PC-9 (cell line): ENCODE measurements around the gene EEA1. TPM values are rescaled to one million over a fixed set of nuclear protein-coding genes. Genes with fewer than 3 reads are reported as not detected.

ENCODE experiments used
- BruUV-seq: library from RNA; stranded (reverse); fragments of 400-500 nt; replicated peaks from 2 replicates; lab custom pipeline; 2021; lab: Mats Ljungman, UMichigan
- CTCF ChIA-PET: fragments of 300-600 bp; sonication (Branson Sonifier 250); formaldehyde crosslinking; loops from one replicate; lab custom pipeline; 2022; ENCODE audit warnings: antibody characterized with exemption; lab: Charles Lee
- POLR2A ChIA-PET: fragments of 300-600 bp; sonication (Branson Sonifier 250); formaldehyde crosslinking; loops from one replicate; lab custom pipeline; 2022; ENCODE audit warnings: antibody characterized with exemption; ENCODE audit not compliant: unreplicated experiment; lab: Charles Lee
- DNase-seq, 2 experiments: peaks; one replicate each; pipeline versions ENCODE4 v3.0.0 to v3.0.0-alpha.2; 2015 to 2022; ENCODE audit warnings: mixed read lengths in 1 of 2
- H2AFZ ChIP-seq: fragments of 200-600 bp; sonication (generic); 2 replicates; pipeline ENCODE4 v1.8.1; 2017; ENCODE audit warnings: antibody characterized with exemption
- H3F3A ChIP-seq: fragments of 200-600 bp; sonication (generic); 2 replicates; pipeline ENCODE4 v1.8.1; 2017; ENCODE audit warnings: antibody characterized with exemption, mild to moderate bottlenecking, low read depth; ENCODE audit not compliant: insufficient read depth
- H3K27ac ChIP-seq: fragments of 200-600 bp; sonication (generic); 2 replicates; pipeline ENCODE4 v1.6.1; 2016; ENCODE audit warnings: mixed run types
- H3K27me3 ChIP-seq: fragments of 200-600 bp; sonication (generic); 2 replicates; pipeline ENCODE4 v1.6.1; 2016; ENCODE audit warnings: low read depth, mixed run types; ENCODE audit not compliant: insufficient read depth
- H3K36me3 ChIP-seq: fragments of 200-600 bp; sonication (generic); 2 replicates; pipeline ENCODE4 v1.6.1; 2016; ENCODE audit warnings: low read depth, mixed run types
- H3K4me1 ChIP-seq: fragments of 200-600 bp; sonication (generic); replicated peaks from 2 replicates; pipeline ENCODE4 v1.6.1; 2016; ENCODE audit warnings: mixed run types; ENCODE audit not compliant: insufficient read depth
- H3K4me2 ChIP-seq: fragments of 200-600 bp; sonication (generic); 2 replicates; pipeline ENCODE4 v1.6.1; 2017; ENCODE audit warnings: mixed run types
- H3K4me3 ChIP-seq: fragments of 200-600 bp; sonication (generic); 2 replicates; pipeline ENCODE4 v1.6.1; 2016; ENCODE audit warnings: mixed run types
- H3K79me2 ChIP-seq: fragments of 200-600 bp; sonication (generic); 2 replicates; pipeline ENCODE4 v1.6.1; 2017; ENCODE audit warnings: low read depth, mixed run types
- H3K9me2 ChIP-seq: fragments of 200-600 bp; sonication (generic); 2 replicates; pipeline ENCODE4 v1.8.1; 2017; ENCODE audit warnings: mild to moderate bottlenecking; ENCODE audit not compliant: insufficient read depth
- H3K9me3 ChIP-seq: fragments of 200-600 bp; sonication (generic); 2 replicates; pipeline ENCODE4 v1.8.1; 2016; ENCODE audit warnings: low read depth; ENCODE audit not compliant: insufficient read depth
- H4K20me1 ChIP-seq: fragments of 200-600 bp; sonication (generic); 2 replicates; pipeline ENCODE4 v1.8.1; 2017; ENCODE audit not compliant: insufficient read depth
- EZH2 ChIP-seq: fragments of 200-600 bp; sonication (generic); IDR thresholded peaks from 2 replicates; pipeline ENCODE4 v1.8.0; 2017; ENCODE audit warnings: antibody characterized with exemption, low read depth
- intact Hi-C: fragments of 100-400 bp; cut with micrococcal nuclease; formaldehyde crosslinking; loops from one replicate; pipeline ENCODE4 v1.10.0; 2022; ENCODE audit not compliant: unreplicated experiment
- total RNA-seq: library from RNA; stranded (reverse); gene quantifications from 2 replicates; pipeline ENCODE4 v1.2.3, GENCODE V29; 2021
- TF ChIP-seq, protein P1 (sequence below): fragments of 200-600 bp; sonication (generic); conservative IDR thresholded peaks from 2 replicates; pipeline ENCODE4 v1.6.1; 2017; ENCODE audit warnings: mixed run types, antibody characterized with exemption, mild to moderate bottlenecking, moderate library complexity

EEA1 gene
- total RNA-seq, 1 experiment from 2014 or later: 15.7 TPM

DNA sequence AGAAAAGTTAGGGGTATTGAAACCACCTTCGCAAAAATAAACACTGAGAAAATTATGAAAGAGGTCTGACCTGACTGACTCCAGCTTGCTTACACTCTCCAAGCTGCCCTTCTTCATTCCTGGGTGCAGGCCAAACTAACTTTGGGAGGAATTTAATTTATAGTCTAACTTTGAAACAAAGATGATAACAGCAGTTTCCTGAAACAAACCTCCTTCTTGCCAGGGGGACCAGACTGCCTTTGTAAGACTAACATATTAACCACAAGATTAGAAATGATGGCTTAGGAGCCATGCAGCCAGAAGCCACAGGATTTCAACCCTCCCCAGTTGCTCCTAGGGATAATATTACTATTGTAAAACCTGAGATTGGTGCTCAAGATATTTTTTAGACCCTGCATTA, 13.8 kb upstream of the EEA1 start:
- no TSS peak for BruUV-seq
- no peak for DNase-seq

DNA sequence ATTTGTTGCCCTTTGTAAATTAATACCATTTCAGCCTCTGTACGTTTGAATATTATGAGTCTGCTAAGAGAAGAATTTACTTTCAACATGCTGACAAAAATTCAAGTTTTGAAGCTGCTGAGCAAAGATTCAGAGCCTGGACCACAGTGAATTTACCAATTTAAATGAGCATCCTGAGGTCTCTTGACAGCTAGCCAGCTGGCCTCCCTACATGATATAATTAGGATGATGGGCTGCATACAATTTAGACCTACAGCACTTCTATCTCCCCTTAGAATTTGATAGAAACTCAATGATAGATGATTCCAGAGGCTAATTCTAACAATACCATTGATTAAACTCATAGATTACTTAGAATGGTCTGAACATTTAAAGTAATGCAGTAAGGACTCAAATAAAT, 10.0 kb upstream of the EEA1 start:
- Histone ChIP-seq H2AFZ (no peak overlapping the region), H3K79me2 (no peaks in the 10 kb centered on the region), H3K4me3 (no peak overlapping the region), H3K4me2 (no peak overlapping the region), H3K4me1 (no peaks in the 10 kb centered on the region), H3K9me3 (no peaks in the 10 kb centered on the region), H4K20me1 (no peaks in the 10 kb centered on the region), H3K27me3 (no peaks in the 10 kb centered on the region), H3K27ac (no peak overlapping the region), H3F3A (no peaks in the 10 kb centered on the region), H3K36me3 (no peaks in the 10 kb centered on the region), H3K9me2 (no peaks in the 10 kb centered on the region)
- ChIA-PET CTCF (no interaction called here), POLR2A (no interaction called here)
- no peak for DNase-seq
- intact Hi-C loops: no loop called here
- BruUV-seq: no TSS peak
- no peak for TF ChIP-seq EZH2
- TF ChIP-seq, protein P1, sequence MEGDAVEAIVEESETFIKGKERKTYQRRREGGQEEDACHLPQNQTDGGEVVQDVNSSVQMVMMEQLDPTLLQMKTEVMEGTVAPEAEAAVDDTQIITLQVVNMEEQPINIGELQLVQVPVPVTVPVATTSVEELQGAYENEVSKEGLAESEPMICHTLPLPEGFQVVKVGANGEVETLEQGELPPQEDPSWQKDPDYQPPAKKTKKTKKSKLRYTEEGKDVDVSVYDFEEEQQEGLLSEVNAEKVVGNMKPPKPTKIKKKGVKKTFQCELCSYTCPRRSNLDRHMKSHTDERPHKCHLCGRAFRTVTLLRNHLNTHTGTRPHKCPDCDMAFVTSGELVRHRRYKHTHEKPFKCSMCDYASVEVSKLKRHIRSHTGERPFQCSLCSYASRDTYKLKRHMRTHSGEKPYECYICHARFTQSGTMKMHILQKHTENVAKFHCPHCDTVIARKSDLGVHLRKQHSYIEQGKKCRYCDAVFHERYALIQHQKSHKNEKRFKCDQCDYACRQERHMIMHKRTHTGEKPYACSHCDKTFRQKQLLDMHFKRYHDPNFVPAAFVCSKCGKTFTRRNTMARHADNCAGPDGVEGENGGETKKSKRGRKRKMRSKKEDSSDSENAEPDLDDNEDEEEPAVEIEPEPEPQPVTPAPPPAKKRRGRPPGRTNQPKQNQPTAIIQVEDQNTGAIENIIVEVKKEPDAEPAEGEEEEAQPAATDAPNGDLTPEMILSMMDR: no peak

More for the DNA sequence above, 13.8 kb upstream of the EEA1 start:
- H3F3A ChIP-seq: no peaks in the 10 kb centered on the region
- H3K4me1 ChIP-seq: no peaks in the 10 kb centered on the region
- H3K27me3 ChIP-seq: no peaks in the 10 kb centered on the region
- TF ChIP-seq, protein P1: no peak
- no peak for TF ChIP-seq EZH2
- no peaks in the 10 kb centered on the region for H3K9me3 ChIP-seq
- intact Hi-C loops: no loop called here
- ChIA-PET CTCF (no interaction called here), POLR2A (no interaction called here)
- no peaks in the 10 kb centered on the region for H3K9me2 ChIP-seq
- H3K27ac ChIP-seq: no peak overlapping the region
- no peak overlapping the region for H2AFZ ChIP-seq
- H3K36me3 ChIP-seq: no peaks in the 10 kb centered on the region
- no peak overlapping the region for H3K4me3 ChIP-seq
- H3K79me2 ChIP-seq: no peaks in the 10 kb centered on the region
- no peak overlapping the region for H3K4me2 ChIP-seq
- H4K20me1 ChIP-seq: no peaks in the 10 kb centered on the region

DNA sequence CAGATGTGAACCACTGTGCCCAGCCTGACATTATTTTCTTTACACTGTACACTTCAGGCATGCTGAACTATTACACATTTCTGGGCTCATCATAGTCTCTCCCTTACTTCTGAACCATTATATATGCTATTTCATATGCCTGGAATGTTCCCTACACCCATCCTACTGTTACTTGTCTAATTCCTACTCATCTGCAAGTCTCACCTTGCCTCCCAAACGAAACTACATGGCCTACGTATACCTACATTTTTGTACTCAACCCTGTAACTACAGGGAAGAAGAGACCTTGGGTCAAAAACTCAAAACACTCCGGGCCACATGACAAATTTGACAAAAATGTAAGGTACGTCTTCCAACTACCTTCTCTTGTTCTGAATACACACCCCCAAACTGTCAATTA, 9.5 kb upstream of the EEA1 start:
- no peaks in the 10 kb centered on the region for H3K9me2 ChIP-seq
- no peaks in the 10 kb centered on the region for H3K79me2 ChIP-seq
- H4K20me1 ChIP-seq: no peaks in the 10 kb centered on the region
- no peak overlapping the region for H3K27ac ChIP-seq
- no peak overlapping the region for H3K4me2 ChIP-seq
- ChIA-PET POLR2A (no interaction called here), CTCF (no interaction called here)
- TF ChIP-seq EZH2: no peak
- TF ChIP-seq, protein P1: no peak
- H3K4me1 ChIP-seq: no peaks in the 10 kb centered on the region
- no peaks in the 10 kb centered on the region for H3K27me3 ChIP-seq
- intact Hi-C loops: no loop called here
- no peak for DNase-seq
- H2AFZ ChIP-seq: no peak overlapping the region
- no TSS peak for BruUV-seq
- no peaks in the 10 kb centered on the region; the same call in 1 of the 2 replicates for H3K9me3 ChIP-seq
- no peaks in the 10 kb centered on the region for H3K36me3 ChIP-seq
- H3F3A ChIP-seq: no peaks in the 10 kb centered on the region
- no peak overlapping the region for H3K4me3 ChIP-seq
